HG03175 (cell line): ENCODE data around the gene HAAO.

ENCODE experiments used
- ATAC-seq: cut with Tn5 transposase; IDR thresholded peaks from one replicate; pipeline ENCODE4 v1.9.1; 2021; ENCODE audit warnings: mild to moderate bottlenecking, moderate library complexity; ENCODE audit not compliant: unreplicated experiment

Gene HAAO

DNA sequence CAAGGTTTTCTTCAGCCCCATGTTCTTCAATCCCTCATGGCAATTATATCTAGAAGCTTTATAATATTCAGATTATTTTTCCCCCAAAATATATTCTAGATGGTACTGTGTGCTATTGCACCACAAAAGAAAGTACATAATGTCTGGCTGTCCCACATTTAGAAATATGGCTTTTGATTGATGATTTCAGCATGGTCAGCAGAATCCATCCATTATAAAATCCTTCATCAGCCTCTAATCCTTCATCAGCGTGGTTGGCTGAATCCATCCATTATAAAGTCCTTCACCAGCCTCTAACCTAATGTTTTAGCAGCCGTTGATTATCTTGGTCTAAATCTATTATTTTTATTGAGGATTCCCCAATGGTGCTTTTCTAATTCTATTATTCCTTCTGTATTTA is 23.3 kb upstream of the HAAO start:
- ATAC-seq = no peak

DNA sequence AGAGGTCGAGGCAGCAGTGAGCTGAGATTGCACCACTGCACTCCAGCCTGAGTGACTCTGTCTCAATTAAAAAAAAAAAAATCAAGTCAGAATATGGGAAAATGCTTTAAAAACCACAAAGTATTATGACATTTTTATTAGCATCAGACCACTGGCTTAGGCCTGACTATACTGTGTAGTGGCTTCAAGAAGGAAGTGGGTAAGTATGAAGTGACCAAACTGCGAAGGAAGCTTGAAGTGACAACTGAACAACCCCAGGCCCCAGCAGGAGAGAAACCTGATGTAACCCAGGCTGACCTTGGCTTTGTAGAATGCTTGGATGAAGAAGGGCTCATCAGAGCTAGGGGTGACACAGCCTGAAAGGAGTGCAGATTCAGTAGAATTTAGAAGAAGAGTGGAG is 21.4 kb upstream of the HAAO start:
- ATAC-seq = no peak

DNA sequence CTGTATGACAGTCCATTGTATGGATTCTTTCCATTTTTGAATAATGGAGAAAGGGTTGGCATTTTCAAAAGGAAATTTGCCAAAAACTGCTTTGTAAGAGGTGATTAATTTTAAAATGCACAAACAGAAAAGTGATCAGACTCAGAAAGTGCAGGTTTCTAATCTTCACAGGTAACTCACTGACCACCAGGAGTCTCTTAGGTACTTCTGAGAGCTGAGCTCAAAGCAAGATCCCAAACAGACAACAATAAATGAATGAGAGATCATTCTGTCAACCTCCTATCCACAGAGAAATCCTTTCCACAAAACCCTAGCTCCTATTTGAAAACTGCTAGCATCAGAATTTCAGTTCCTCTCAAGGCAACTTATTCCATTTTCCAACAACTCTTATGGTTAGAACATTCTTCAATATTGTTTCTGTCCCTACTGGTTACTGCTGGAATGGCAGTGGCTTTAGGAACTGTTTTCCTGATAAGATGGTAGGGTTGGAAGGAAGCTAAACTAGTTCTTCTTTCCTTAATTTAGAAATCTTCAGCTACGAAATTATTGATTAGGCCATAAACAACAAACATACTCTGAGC is 20.6 kb upstream of the HAAO start:
- ATAC-seq = no peak

DNA sequence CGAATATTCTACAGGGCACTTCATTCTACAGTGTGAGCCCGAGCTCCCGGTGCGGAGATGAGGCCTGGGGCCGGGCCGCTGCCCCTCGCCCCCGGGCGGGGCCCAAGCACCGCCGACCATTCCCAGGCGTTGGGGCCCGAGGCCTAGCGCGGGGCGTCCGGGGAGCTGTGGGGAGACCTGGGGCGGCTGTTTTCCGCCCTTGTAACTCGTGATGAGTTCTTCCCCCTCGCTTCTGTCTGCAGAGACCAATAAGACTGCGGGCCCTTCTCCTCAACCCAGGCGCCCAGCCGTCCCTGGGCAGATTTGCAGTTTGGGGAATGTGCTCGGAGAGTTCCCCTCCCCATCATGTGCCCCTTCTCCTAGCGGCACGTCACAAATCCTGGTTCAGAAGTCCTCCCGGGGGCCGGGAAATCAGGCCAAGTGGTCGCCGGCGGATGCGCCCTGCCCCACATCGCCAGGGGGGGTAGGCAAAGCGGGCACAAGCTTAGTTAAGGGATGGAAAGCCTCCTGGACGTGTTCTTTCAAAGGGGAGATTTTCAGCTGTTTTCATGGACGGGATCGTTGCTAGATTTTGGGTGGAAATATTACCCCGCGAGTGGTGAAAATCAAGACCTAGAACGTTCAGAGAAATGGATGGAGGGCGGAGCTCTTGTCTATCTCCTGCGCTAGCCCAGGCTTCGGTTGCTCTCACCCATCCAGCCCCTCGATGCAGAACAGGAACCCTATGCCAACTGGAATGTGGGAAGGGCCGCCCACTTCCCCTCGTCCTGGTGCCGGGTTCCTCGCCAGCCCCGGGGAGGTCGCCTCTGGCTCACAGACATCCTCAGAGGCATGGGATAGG is 18.8 kb upstream of the HAAO start:
- peak; percentile 8 for ATAC-seq

DNA sequence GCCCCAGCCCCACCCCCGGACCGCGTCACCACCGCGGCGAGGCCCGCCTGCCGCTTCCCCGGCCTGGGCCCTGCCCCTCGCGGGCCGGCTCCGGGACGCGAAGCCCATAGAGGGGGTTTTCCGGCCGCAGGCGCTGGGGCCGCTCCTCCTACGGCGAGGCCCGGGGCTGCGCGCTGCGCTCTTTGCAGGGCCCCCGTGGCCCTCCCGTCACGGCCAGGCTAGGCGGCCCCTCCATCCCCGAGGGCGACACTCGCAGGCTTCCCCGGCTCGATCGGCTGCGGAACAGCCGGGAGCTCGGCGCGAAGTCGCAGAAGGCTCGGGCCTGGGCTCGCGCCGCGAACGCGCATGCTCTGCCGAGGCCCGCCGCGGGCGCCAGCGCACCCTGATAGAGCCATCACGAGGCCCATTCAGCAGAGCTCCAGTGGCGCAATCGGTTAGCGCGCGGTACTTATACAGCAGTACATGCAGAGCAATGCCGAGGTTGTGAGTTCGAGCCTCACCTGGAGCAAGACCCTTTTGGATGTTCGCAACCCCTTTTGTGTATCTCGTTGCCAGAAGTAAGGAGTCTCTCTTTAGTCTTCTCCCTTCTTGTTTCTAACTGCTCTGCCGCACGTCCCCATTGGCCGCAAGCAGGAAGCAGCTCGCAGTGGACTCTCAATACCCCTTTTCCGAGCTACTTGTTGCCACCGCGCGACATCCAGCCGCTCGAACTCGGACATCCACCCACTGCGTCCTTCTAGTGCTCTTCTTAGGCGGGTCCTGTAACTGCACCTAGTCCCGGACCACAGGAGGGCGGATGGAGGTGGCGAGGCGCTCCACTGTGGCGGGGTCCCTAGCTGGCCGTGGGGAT is 18.0 kb upstream of the HAAO start:
- ATAC-seq = peak; percentile 74

DNA sequence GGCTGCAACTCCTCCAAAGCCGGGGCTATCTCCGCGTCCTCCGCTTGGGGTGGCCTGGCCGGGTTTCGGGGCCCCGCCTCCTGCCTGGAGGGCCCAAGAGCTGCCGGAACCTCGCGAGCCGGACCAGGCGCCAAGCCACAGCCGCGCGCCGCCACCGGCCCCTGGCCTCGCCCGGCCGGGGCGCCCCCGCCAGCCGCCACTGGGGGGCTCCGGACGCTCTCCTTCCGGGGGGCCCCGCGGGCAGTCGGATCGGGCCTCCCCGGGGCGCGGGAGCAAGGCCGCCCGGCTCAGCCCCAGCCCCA is 17.4 kb upstream of the HAAO start:
- ATAC-seq = peak; percentile 57

DNA sequence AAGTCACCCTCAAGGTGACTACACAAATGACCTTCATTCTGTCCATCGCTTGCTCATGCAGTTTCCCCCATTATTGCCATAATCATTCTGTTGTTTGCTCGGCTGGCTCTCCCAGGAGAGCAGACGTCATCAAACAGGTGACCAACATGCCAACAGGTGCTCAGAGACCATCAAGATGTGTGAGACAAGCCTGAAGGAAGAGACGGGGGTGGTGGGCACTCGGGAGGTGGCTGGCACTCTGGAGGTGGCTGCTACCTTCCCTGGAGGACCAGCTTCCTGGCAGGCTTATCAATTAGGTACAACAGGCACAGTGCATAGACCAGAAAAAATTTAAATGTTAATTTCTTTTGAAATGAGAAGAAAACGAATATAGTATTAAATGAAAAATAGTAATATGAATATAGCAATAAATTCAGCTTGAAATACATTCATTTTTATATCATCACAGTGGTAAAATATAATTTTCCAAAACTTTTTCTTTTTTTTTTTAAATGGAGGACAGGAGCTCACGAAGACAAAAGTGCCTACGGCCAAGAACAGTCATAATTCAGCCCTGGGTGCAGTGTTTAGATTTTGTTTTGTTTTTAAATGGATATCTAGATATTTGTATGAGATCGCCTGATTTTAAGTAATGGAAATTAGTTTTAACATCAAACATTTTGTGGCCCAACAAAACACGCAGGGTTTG is 16.9 kb upstream of the HAAO start:
- no peak for ATAC-seq

DNA sequence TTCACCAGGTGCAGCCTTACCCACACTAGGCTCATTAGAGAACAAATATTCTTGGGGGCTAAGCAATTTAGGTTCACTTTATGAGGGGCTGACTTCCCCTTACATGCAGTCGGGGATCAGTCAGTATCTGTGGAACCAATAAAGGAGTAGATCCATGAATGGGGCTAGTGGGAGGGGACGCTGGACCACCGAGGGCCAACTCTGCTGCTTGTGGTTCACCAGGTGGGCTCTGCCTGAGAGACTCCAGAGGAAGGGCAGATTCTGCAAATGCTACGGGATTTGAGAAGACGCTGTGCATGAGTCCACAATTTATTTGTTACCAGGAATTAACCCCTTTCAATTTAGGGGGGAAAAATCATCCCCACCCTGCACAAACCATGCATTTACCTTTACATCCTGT is 15.9 kb upstream of the HAAO start:
- ATAC-seq = no peak

DNA sequence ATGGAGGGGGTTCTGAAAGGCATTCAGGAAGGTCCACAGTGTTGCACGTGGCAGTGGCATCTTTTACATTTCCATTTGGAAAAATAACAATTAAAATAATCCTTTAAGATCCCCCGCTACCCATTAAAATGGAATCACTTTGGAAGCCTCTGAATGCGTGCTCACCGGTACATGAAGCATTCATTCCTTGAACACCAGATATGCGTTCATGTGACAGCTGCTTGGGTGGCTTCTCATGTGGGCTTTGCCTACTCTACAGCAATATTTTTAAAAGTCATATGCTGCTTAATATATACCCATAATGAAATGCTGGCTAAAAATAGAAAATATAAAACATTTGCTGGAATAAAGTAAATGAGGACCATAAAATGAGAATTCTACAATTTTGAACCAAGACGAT is 14.4 kb upstream of the HAAO start:
- no peak for ATAC-seq

DNA sequence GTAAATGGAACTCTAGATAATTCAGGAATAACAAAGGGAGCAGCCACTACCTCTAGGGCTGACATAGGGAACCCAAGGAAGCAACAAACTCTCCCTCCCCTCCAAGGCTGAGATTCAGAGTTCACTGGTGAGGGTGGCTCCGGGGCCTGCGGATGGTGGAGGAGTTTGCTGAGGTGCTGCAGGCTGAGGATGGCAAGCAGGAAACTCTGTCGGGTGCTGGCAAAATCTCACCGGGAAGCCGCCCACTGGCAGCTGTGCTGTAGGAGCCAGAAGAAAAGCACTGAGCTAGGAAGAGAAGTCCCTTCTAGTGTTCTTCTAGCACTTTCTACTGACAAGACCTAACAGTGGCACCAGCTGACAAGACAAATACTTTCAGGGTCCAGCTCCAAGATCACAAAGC is 12.5 kb upstream of the HAAO start:
- no peak for ATAC-seq

DNA sequence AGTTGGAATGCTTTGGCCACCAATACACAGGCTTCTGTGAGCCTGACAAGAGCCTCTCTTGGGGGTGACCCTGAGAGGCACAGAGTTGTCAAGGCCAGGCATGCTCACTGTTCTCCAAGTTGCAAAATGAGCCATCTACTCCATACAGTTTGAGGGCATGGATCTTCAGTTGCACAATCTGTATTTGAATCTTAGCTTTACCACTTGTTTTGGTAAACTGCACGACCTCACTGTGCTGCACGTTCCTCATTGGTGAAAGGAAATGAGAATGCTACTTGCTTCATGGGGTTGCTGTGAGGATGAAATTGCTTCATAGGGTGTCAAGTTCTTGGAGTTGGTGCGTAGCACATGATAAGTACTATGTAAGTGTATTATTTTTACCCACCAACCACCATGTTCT is 12.0 kb upstream of the HAAO start:
- no peak for ATAC-seq

DNA sequence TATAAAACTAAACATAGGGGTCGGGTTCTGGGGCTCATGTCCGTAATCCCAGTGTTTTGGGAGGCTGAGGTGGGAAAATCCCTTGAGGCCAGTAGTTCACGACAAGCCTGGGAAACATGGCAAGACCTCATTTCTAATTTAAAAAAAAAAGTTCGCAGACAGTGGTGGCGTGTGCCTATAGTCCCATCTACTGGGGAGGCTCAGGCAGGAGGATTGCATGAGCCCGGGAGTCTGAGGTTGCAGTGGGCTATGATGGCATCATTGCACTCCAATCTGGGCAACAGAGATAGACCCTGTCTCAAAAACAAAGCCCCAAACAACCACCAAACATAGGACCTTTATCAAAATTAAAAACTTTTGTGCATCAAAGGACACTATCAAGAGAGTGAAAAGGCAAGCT is 9.8 kb upstream of the HAAO start:
- no peak for ATAC-seq

DNA sequence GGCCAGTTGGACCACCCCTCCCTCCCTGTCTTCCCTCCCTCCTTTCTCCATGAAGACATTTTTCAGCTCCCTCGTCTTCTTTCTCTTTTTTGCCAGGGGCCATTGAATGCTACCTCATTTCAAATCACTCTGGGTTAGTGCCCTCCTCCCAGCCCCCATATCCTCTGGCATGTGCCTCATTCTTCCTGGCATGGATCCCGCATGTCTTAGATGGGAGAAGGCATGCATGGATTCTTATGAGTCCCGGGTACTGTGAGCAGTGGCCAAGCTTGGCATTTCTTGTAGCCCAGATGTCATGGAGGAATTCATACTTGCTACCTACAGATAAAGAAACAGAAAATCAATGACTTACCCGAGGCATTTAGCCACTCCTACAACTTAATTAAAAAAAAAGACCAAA is 9.0 kb upstream of the HAAO start:
- no peak for ATAC-seq

DNA sequence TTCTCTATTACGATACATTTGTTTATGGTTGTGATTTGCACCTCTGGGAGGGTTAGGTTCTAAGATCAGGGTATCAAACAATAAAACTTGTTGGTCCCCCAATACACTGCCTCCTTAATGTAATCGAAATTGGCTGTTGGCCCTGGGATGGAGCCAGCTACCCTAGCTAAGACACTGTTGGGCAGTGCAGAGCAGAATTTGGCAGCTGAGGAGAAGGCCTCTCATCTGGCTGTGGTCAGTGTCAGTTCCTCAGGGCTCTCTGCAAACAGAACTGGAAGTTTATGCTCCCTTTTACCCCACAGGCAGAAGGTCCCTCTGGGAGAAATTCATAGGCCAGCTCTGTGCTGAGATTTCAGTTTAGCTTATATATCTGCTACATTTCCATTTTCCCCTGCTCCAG is 8.6 kb upstream of the HAAO start:
- no peak for ATAC-seq

DNA sequence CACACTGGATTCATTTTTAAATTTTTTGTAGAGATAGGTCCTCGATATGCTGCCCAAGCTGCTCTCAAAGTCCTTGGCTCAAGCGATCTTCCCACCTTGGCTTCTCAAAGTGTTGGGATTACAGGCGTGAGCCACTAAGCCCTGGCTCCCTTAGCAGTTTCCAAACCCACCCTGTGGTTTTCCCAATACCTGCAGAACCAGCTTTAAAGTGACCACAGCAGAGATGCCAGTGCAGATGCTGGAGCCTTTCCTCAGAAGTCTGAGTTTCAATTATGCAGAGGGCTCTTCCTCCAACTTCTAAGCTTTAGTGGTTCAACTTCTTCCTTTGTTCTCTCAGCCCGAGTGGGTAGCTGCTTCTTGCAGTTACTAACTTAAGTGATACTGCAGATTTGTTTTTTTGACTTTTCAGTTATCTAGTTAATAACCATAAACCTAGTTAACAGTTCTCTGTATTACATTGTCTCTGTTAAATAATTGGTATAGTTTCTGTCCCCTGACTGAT is 8.1 kb upstream of the HAAO start:
- ATAC-seq = no peak

DNA sequence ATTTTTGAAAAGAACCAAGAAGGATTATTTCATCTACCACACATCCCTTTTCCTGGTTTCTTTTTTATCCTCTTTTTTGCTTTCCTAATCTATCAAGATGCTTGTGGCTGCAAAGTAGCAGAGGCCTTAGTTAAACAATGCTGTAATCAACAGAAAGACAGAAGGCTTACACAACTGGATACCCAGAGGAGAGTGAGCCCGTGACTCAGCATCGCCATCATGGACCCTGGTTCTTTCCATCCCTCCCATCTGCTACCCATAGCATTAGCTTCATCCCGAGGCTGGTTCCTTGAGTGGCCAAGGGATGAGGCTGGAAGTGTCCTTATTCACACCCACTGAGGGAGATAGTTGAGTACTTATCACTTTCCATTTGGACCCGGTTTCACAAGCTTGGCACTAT is 7.5 kb upstream of the HAAO start:
- no peak for ATAC-seq

DNA sequence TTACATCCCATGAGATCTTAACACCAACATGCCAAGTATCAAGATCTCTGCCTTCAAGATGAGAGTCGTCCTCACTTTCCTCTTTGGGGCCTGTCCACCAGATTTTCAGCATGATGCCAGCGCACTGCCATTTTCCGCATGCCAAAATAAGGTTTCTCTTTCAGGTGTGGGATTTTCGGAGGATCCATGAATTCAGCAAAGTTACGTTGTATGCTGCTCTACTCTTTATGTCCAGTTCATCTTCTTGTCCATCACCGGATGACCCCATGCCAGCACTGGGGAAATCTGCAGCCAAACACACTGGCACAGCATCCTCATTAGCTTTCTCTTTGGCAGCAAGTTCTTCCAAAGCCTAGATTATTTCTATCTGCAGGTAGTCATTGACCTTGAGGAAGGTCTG is 4.9 kb upstream of the HAAO start:
- ATAC-seq = no peak

DNA sequence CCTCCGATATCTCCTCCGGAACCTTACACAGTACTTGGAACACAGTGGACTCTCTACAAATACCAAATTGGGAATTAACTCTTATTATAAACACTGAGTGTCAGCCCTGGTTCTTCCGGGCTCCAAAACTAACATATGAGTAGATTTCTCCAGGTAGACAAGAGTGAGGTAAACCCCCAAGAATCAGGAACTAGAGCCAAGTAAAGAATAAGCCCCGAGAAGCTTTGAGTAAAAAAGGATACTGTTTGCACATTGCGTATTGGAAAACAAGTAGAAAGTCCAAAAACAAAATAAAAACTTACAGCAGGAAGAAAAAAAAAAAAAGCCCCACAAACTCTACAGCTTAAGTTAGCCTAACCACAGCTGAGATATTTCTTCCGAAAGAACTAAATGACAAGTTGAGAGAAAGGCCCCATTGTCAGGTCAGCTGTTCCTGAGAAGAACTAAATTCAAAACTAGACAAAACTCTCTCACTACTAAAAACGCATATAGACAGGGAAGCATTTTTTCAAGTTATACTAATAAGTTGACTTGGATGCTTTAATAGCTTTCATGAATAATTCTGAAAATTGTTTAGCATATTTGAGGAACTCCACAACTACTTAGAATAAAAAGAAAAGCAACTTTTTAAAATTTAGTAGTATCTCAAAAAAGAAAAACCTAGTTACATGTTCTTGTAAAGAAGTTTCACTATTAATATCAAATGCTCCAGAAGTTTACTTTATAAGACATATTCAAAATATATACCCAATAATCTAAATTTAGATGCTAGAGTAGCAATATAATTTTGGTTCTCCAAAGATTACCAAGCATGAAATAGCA is 4.3 kb upstream of the HAAO start:
- ATAC-seq = no peak

DNA sequence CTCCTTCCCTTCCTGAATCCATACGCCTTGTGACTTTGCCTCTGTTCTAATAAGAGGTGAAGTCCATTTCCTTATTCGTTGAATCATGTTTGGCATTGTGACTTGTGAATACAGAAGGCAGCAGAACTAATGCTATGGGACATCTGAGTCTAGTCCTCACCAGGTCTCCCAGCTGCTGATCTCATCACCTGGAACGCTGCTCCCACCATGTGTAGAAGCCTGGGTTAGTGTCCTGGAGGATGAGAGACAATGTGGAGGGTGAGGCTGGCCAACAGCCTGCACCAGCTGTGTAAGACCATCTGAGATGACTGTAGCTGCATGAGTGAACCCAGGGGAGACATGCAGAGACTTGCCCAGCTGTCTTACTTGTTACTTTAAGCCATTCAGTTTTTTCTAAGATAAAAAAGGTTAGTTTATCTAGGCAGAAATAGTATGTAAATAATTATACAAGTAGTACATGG is 3.5 kb upstream of the HAAO start:
- no peak for ATAC-seq

DNA sequence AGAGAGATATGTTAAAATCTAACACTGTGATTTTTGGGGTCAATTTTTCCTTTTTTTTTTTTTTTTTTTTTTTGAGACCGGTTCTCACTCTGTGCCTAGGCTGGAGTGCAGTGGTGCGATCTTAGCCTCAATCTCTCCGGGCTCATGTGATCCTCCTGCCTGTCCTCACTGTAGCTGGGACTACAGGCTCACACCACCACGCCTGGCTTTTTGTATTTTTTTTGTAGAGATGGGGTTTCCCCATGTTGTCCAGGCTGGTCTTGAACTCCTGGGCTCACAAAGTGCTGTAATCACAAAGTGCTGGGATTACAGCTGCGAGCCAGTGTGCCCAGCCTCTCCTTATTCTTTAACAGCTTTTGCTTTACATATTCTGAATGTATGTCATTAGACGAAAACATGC is 2.9 kb upstream of the HAAO start:
- ATAC-seq = no peak
